HG02623 (cell line): Measurements from ENCODE around the gene NCAM2.
"Not testable (repeated sequence)": the region's sequence is repeated elsewhere in the genome, so short reads cannot be mapped to it uniquely, and the experiment has no call there.

Experiments used
- ATAC-seq: cut with Tn5 transposase; IDR thresholded peaks from one replicate; pipeline ENCODE4 v1.9.1; 2021; ENCODE audit warnings: moderate library complexity; ENCODE audit not compliant: unreplicated experiment

Gene NCAM2

GRCh38 chr21:21097466-21097865, 99.3 kb downstream of the NCAM2 start:
- ATAC-seq: no peak

DNA sequence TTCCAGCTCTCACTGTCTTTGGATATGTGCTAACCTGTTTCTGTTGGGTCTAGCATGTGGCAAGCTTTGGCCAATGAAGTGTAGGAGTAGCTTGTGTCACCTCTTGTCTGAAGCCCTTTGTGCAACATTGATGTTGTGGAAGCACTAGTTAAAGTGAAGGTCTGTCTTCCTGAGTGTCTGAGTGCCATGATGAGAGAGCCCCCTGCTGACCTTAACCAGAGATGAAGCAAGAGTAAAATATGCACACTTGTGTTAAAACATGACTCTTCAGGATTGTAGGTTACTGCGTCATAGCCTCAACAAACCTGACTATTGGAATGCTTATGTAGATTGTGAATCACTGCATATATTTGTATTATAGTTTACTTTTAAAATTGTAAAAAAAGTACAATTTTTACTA, 103.7 kb downstream of the NCAM2 start:
- no peak for ATAC-seq

DNA sequence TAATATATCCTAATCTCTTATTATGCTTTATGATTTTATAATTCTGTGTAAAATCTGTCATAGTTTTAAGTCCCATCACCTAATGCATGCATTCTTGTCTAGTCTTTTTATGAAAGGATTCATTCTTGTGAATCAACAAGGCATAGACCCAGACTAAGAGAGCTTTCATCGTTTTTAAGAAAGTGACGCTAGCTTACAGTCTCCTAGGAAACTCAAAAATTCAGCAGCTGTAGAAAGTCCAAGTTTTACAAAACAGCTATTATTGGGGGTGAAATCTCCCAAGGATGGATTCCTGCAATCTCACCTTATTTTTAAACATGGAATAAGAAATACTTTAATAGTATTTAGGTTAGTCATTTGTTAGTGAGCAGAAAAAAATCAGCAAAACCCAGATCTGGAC, 104.7 kb downstream of the NCAM2 start:
- no peak for ATAC-seq

GRCh38 chr21:21103692-21104091, 105.5 kb downstream of the NCAM2 start:
- ATAC-seq: no peak

- ATAC-seq: no peak
Observed at GRCh38 chr21:21109736-21110135, 111.5 kb downstream of the NCAM2 start.

- ATAC-seq: no peak
Observed at GRCh38 chr21:21111309-21111920, 113.2 kb downstream of the NCAM2 start.

DNA sequence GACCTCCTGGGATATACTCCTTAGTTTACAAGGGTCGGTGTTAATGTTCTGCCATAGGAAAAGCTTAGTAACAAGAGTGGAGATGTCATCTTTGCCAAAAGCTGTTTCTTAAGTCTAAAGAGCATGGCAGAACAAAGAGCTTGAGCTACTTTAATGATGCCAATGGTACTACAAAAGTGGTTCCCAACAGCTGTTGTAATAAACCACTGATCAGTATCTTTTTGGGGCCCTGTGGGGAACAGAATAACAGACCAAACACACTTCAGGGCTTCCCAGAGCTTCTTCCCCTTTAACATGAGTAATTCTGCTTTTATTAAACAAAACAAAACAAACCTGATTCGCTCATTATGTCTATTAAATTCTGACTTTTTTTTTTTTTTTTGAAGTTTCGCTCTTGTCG, 116.3 kb downstream of the NCAM2 start:
- no peak for ATAC-seq

DNA sequence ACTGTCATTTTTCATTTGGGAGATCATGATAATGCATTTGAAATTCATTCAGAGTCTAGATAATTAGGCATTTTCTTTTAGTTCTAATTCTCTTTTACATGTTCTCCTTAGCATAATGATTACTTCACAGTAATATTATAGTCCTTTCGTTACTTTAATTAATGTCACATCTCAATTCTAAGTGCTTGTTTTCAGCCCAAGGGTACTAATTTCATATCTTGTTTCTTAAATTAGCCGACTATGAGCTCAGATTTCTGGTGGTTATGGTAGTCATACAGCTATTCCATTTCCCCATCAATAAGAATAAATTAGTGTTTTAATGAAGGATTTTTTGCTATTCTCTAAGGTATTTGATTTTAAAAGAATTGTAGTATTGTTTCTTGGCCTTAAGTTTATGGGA, 120.9 kb downstream of the NCAM2 start:
- ATAC-seq: no peak

GRCh38 chr21:21122680-21123079, 124.5 kb downstream of the NCAM2 start:
- ATAC-seq: no peak

DNA sequence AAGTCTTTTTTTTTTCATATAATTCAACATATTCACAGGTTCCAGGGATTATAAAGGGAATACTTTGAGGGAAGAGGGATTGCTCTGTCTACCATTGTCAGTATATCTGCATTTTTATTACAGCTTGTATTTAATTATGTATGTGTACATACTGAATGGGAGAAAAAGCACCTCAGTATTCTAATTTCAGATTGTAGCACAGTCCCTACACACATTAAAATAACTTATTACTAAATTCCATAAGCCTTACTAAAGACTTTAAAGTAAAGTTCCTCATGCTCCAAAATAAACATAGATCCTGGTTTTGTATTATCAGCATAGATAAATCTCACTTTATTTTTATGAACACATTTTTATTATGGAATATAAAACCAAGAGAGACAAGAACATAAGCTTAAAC, 134.2 kb downstream of the NCAM2 start:
- no peak for ATAC-seq

- no peak for ATAC-seq
Observed at GRCh38 chr21:21137986-21138385, 139.8 kb downstream of the NCAM2 start.

DNA sequence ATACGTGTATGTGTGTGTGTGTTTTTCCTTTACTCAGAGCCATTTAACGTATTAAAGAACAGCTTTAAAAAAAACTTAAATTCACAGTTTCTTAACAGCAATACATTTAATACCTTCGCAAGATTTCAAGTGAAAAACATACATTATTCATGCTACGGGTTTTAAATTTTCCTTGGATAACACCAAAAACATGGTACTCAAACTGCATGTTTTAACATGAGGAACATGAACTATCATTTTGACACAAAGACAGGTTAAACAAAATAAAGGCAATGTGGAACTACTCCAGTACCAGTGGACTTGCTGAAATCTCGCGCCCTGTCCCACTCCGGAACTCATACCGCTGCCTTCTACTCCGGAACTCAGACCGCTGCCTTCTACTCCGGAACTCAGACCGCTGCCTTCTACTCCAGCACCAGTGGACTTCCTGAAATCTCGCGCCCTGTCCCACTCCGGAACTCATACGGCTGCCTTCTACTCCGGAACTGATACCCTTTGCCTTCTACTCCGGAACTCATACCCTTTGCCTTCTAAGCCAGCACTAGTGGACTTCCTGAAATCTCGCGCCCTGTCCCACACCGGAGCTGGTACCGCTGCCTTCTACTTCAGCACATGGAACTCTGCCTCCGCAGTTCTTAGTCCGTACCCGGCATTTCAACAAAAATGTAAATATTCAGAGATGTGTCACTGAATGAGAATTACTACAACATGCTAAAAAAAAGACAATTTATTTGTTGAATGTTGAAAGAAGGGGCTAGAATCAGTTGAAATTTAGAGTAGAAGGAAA, 148.6 kb downstream of the NCAM2 start:
- ATAC-seq: no peak

- no peak for ATAC-seq
Observed at GRCh38 chr21:21147374-21147745, 149.2 kb downstream of the NCAM2 start.

DNA sequence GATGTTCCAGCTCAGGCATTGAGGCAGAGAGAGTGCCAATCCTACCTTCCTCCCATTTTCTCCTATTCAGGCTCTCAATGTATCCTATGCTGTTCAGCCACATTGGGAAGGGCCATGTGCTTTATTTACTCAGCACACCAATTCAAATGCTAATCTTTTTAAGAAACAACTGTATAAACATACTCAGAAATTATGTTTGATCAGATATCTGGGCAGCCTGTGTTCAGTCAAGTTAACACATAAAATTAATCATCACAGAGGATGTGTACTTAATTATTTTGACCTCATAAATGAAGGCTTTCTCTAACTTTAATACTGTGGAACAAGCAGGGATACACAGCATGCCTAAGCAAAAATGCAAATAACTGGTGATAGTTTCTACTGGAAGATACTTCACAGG, 149.8 kb downstream of the NCAM2 start:
- no peak for ATAC-seq

DNA sequence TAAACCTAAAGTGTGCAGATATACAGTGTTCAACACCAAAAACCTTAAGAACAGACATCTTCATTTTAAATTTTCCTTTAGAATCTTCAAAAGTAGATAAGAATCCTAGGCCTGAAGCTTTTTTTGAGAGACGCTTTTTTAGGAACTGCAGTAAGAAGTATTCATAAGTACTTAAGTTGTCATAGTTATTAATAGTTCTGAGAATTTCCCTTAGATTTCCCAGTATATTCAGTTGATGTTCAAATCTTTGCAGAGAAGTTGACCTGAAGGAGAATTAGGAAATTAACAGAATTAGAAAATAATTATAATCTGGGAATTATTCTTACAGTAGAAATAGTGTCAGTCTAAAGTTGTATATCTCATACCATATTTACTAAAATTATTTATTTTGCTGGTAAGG, 150.3 kb downstream of the NCAM2 start:
- ATAC-seq: no peak

DNA sequence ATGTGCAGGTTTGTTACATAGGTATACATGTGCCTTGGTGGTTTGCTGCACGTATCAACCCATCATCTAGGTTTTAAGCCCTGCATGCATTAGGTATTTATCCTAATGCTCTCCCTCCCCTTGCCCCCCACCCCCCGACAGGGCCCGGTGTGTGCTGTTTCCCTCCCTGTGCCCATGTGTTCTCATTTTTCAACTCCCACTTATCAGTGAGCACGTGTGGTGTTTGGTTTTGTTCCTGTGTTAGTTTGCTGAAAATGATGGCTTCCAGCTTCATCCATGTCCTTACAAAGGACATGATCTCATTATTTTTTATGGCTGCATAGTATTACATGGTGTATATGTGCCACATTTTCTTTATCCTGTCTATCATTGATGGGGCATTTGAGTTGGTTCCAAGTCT, 151.2 kb downstream of the NCAM2 start:
- ATAC-seq: not testable (repeated sequence)

DNA sequence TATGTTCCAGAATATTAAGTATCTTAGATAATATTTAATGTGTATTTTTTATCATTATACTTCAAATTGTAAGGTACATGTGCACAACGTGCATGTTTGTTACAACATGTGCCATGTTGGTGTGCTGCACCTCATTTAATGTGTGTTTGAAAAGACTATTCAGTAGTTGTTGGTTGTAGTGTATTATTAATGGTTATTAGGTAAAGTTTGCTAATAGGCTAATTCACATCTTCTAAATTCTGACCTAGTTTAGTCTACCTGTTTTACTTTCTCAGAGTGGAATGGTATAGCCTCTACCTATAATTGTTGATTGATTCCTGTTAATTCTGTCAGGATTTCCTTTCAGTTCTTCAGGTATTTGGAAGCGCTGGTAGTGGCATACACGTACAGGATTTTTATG, 153.0 kb downstream of the NCAM2 start:
- ATAC-seq: no peak

GRCh38 chr21:21156397-21156796, 158.2 kb downstream of the NCAM2 start:
- no peak for ATAC-seq

DNA sequence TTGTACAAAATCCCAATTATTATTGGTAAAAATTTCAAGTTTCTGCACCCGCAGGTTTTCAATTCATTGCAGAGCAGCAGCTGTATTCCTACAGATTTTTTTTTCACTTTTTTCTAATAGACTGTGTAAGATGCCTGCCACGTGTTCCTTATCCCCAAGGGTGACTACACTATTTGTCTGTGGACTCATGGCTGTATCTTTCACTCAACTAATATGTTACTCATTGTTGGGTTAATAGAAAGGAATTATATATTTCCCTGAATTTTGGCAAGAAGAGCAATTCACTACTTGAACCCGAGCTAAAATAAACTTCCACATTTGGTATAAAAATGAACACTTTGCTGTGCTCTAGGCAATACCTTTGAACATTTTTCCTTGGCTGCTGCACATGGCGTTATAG, 158.7 kb downstream of the NCAM2 start:
- ATAC-seq: no peak

- ATAC-seq: no peak
Observed at GRCh38 chr21:21158376-21158918, 160.2 kb downstream of the NCAM2 start.

GRCh38 chr21:21159253-21159899, 161.2 kb downstream of the NCAM2 start:
- no peak for ATAC-seq

DNA sequence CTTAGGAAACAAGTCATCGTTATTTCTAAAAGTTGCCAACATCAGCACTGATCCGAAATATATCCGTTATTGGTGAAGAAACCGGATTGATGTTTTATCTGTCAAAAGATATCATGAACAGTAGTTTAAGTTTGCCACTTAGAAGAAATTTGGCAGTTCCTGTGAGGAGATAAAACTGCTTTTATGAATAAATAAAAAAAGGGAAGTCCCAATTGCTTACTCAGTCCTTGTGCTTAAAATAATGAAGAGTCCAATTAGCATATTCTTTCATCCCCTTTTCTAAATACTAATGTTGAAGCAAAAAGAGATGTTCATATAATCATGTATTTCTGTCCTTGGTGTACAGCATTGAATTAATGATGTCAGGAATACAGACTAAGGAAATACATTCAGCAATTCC, 164.6 kb downstream of the NCAM2 start:
- ATAC-seq: no peak
